GM12891 (cell line): ENCODE results near the gene KIAA1328.
"Not testable (repeated sequence)": the region's sequence is repeated elsewhere in the genome, so short reads cannot be mapped to it uniquely, and the experiment has no call there.

Experiments used
- DNase-seq: peaks from one replicate; pipeline ENCODE4 v3.0.0; 2011; ENCODE audit warnings: low spot score; ENCODE audit not compliant: insufficient read length
- FAIRE-seq: peaks from 2 replicates; lab custom pipeline; 2011; peaks lifted over from hg19 to GRCh38; lab: Jason Lieb, UNC
- PAX5 ChIP-seq: IDR thresholded peaks from 2 replicates; pipeline ENCODE4 v1.6.1; 2011; ENCODE audit warnings: low read length, moderate library complexity, mild to moderate bottlenecking; ENCODE audit not compliant: insufficient read depth, severe bottlenecking
- POLR2A ChIP-seq: IDR thresholded peaks from 2 replicates; pipeline ENCODE4 v1.6.1; 2011; ENCODE audit warnings: low read depth, low read length, control low read depth
- POLR2AphosphoS5 ChIP-seq: IDR thresholded peaks from 2 replicates; pipeline ENCODE4 v1.6.1; 2011; ENCODE audit warnings: low read depth, low read length, control low read depth
- POU2F2 ChIP-seq: IDR thresholded peaks from 2 replicates; pipeline ENCODE4 v1.6.1; 2011; ENCODE audit warnings: low read depth, mild to moderate bottlenecking, control low read depth, low read length, moderate library complexity
- SPI1 ChIP-seq: IDR thresholded peaks from 2 replicates; pipeline ENCODE4 v1.6.1; 2011; ENCODE audit warnings: low read depth, low read length, control low read depth
- TAF1 ChIP-seq: IDR thresholded peaks from 2 replicates; pipeline ENCODE4 v1.6.1; 2011; ENCODE audit warnings: low read depth, low read length, control low read depth

KIAA1328 gene

DNA sequence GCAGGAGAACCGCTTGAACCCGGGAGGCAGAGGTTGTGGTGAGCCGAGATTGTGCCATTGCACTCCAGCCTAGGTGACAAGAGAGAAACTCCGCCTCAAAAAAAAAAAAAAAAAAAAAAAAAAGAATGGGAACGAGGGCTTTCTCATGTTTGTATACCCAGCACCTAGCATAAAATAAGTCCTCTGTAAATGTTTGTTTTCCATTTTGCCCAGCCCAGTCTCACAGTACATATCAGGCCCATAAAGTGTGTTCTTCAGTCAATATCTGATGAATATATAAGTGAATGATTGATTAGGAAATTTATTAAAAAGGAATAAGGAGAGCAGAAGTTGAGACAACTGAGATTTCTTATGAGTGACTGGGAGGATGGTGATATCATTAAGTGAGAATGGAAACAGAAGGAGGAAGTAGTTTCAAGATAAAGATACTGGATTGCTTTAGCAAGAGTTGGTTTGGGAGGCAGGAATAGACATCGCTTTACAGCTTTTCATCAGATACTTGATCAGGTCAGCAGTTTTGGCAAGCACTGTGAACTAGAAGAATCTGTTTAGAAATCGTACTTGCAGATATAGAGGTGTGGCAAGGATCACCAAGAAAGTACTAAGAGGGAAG is 327.5 kb downstream of the KIAA1328 start:
- FAIRE-seq (no peak), DNase-seq (no peak)
- no peak for TF ChIP-seq POLR2A
- TF ChIP-seq TAF1 = no peak
- no peak for TF ChIP-seq PAX5
- TF ChIP-seq POLR2AphosphoS5 = no peak
- TF ChIP-seq POU2F2 = no peak
- TF ChIP-seq SPI1 = no peak

DNA sequence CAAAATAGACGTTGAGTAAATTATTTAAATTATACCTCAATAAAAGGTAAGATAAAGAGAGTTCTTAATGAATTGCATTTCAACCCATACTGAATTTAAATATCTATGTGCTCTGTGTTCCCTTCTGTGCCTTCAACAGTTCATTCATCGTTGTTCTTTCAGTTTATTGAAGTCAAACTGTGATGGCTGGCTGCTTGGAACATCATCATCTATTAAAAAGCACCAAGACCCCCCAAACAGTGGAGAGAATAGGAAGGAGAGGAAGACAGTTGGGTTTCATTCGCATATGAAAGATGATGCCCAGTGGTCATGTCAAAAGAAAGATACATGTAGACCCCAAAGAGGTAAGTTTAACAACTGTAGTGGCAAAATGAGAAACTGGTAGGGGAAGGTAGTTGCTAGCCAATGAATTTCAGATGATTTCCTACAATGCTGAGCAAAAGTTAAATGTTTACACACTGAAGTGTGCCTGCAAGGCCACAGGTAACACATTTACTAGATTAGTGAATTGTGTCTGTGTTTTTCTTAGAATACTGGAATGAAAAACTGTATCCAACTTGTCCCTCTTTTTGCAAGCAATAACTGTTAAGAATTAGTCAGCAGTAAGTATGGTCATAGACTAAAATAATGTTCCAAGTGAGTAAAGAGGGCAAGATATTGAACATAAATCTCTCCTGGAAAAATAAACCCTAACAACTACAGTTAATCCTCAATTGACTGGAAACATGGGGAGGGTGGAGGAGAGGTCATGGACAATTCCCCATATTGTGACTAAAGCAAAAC is 331.3 kb downstream of the KIAA1328 start:
- TF ChIP-seq POLR2A (no peak), SPI1 (no peak), TAF1 (no peak)
- FAIRE-seq = no peak
- DNase-seq = no peak

- DNase-seq (no peak), FAIRE-seq (no peak)
- TF ChIP-seq PAX5 = no peak
- no peak for TF ChIP-seq TAF1
- no peak for TF ChIP-seq POLR2A
- TF ChIP-seq POLR2AphosphoS5 = no peak
These were observed 332.6 kb downstream of the KIAA1328 start for GRCh38 chr18:37161491-37161890.

- no peak for FAIRE-seq
- TF ChIP-seq POU2F2 (no peak), TAF1 (no peak), PAX5 (no peak), POLR2AphosphoS5 (no peak), SPI1 (no peak), POLR2A (no peak)
- no peak for DNase-seq
These were observed 333.6 kb downstream of the KIAA1328 start for GRCh38 chr18:37162551-37162950.

DNA sequence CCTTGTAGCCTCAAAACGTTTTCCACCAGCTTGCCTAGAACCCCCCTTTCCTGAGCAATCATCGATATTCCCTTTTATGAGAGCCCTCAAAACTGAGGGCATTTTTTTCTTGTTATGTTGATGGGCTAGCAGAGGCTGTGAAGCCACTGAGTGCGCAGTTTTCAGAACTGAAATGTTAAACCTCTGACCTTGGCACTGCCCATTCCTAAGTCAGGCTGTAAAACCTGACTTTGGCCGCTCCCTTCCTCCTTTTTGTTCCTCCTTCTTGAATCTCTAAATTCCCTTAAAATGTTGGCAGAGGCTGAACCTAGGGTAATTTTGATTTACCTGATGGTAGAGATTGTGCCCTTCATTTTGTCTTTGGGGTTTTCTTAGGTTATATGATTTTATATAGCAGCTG is 334.2 kb downstream of the KIAA1328 start:
- no peak for DNase-seq
- TF ChIP-seq POLR2A (no peak), POLR2AphosphoS5 (no peak), TAF1 (no peak), PAX5 (no peak), SPI1 (no peak), POU2F2 (no peak)
- no peak for FAIRE-seq

DNA sequence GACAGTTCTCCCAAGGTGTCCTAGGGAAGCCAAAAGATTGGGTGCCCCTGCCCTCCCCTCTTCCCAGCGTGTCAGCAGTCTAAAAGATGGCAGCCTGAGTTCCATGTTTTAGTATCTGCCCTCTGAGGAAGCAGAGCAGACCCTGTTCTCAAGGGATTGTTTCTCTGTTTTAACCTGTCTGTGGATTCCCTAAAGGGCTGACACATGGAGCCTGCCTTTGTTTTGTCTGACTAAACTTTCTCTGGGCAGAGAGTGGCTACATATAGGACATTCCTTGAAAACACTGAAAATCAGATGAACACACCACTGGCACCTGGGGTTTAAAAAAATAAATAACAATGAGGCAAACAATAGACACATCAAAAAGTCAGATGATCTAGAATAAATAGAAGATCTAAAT is 337.6 kb downstream of the KIAA1328 start:
- FAIRE-seq (no peak), DNase-seq (no peak)
- TF ChIP-seq POU2F2 (no peak), PAX5 (no peak), POLR2A (no peak), TAF1 (no peak), SPI1 (no peak), POLR2AphosphoS5 (no peak)

- DNase-seq, FAIRE-seq: not testable (repeated sequence)
These were observed 338.0 kb downstream of the KIAA1328 start for GRCh38 chr18:37166966-37167365.

- FAIRE-seq (no peak), DNase-seq (no peak)
- TF ChIP-seq TAF1 = no peak
- no peak for TF ChIP-seq POU2F2
- TF ChIP-seq POLR2A = no peak
- TF ChIP-seq POLR2AphosphoS5 = no peak
- TF ChIP-seq SPI1 = no peak
- no peak for TF ChIP-seq PAX5
These were observed 342.1 kb downstream of the KIAA1328 start for GRCh38 chr18:37170984-37171383.

GRCh38 chr18:37173384-37173783 is 344.5 kb downstream of the KIAA1328 start:
- TF ChIP-seq SPI1 (no peak), POLR2A (no peak), PAX5 (no peak), POLR2AphosphoS5 (no peak), POU2F2 (no peak), TAF1 (no peak)
- FAIRE-seq = no peak
- no peak for DNase-seq
